Mesenchymal stem cell (in vitro differentiated cells and primary cell): ENCODE data around the gene SLC9A9.

ENCODE experiments used
- DNase-seq: peaks from one replicate; pipeline ENCODE4 v3.0.0-alpha.2; 2013
- H2AFZ ChIP-seq: one replicate; pipeline ENCODE4 v1.6.1; 2013; ENCODE audit warnings: low read depth, mild to moderate bottlenecking, control low read depth, inconsistent platforms, low read length, moderate library complexity
- H2AK5ac ChIP-seq: 2 replicates; pipeline ENCODE4 v1.6.1; 2013; ENCODE audit warnings: low read length, moderate library complexity, mild to moderate bottlenecking, inconsistent platforms; ENCODE audit not compliant: severe bottlenecking
- H2BK120ac ChIP-seq: one replicate; pipeline ENCODE4 v1.6.1; 2013; ENCODE audit warnings: low read depth, mild to moderate bottlenecking, inconsistent platforms, low read length, moderate library complexity
- H2BK12ac ChIP-seq, 2 experiments: one replicate each; pipeline ENCODE4 v1.6.1; 2013; ENCODE audit warnings: inconsistent platforms in 2 of 2, low read length in 2 of 2, mild to moderate bottlenecking in 2 of 2, moderate library complexity in 2 of 2, control low read depth in 1 of 2
- H2BK15ac ChIP-seq: one replicate; pipeline ENCODE4 v1.6.1; 2013; ENCODE audit warnings: mild to moderate bottlenecking, low read depth, inconsistent platforms; ENCODE audit not compliant: poor library complexity, severe bottlenecking
- H2BK5ac ChIP-seq: 2 replicates; pipeline ENCODE4 v1.6.1; 2013; ENCODE audit warnings: low read depth, mild to moderate bottlenecking, low read length, control low read depth, inconsistent platforms; ENCODE audit not compliant: poor library complexity, severe bottlenecking
- H3K14ac ChIP-seq, 2 experiments: one replicate each; pipeline ENCODE4 v1.6.1; 2013; ENCODE audit warnings: inconsistent platforms in 2 of 2, low read length in 2 of 2, control low read depth in 1 of 2, mild to moderate bottlenecking in 1 of 2, moderate library complexity in 1 of 2
- H3K18ac ChIP-seq, 2 experiments: one replicate each; pipeline ENCODE4 v1.6.1; 2013; ENCODE audit warnings: inconsistent platforms in 2 of 2, low read length in 2 of 2, control low read depth in 1 of 2, low read depth in 1 of 2, mild to moderate bottlenecking in 1 of 2
- H3K23ac ChIP-seq, 2 experiments: one replicate each; pipeline ENCODE4 v1.6.1; 2013; ENCODE audit warnings: inconsistent platforms in 2 of 2, low read length in 2 of 2, mild to moderate bottlenecking in 2 of 2, moderate library complexity in 2 of 2, control low read depth in 1 of 2
- H3K27ac ChIP-seq: 2 replicates; pipeline ENCODE4 v1.5.1; 2013; ENCODE audit warnings: mild to moderate bottlenecking, moderate library complexity, low read length, control low read depth, inconsistent platforms; ENCODE audit not compliant: poor library complexity, severe bottlenecking
- H3K27me3 ChIP-seq, 2 experiments: 2 replicates each; pipeline versions ENCODE4 v1.6.1 to v1.7.0; 2013; ENCODE audit warnings: low read length in 2 of 2, mild to moderate bottlenecking in 2 of 2, moderate library complexity in 2 of 2, control low read depth in 1 of 2, inconsistent platforms in 1 of 2; ENCODE audit not compliant: control insufficient read depth in 1 of 2, insufficient read depth in 1 of 2
- H3K36me3 ChIP-seq, 2 experiments: 2 replicates each; pipeline versions ENCODE4 v1.6.1 to v1.7.0; 2013; ENCODE audit warnings: low read length in 2 of 2, control low read depth in 1 of 2, inconsistent platforms in 1 of 2, low read depth in 1 of 2, mild to moderate bottlenecking in 1 of 2; ENCODE audit not compliant: insufficient read depth in 2 of 2, control insufficient read depth in 1 of 2
- H3K4ac ChIP-seq, 2 experiments: one replicate each; pipeline ENCODE4 v1.6.1; 2013; ENCODE audit warnings: inconsistent platforms in 2 of 2, low read length in 2 of 2, mild to moderate bottlenecking in 2 of 2, moderate library complexity in 2 of 2, control low read depth in 1 of 2, low read depth in 1 of 2
- H3K4me1 ChIP-seq: 2 replicates; pipeline ENCODE4 v1.6.1; 2013; ENCODE audit warnings: low read depth, low read length, control low read depth; ENCODE audit not compliant: control insufficient read depth, insufficient read depth
- H3K4me2 ChIP-seq: 2 replicates; pipeline ENCODE4 v1.6.1; 2013; ENCODE audit warnings: low read length, mild to moderate bottlenecking, inconsistent platforms; ENCODE audit not compliant: poor library complexity, severe bottlenecking
- H3K4me3 ChIP-seq, 2 experiments: 2 replicates each; pipeline versions ENCODE4 v1.5.1 to v1.7.0; 2013; ENCODE audit warnings: low read length in 2 of 2, mild to moderate bottlenecking in 2 of 2, control low read depth in 1 of 2, low read depth in 1 of 2; ENCODE audit not compliant: insufficient read depth in 1 of 2
- H3K79me1 ChIP-seq: replicated peaks from 2 replicates; pipeline ENCODE4 v1.6.1; 2013; ENCODE audit warnings: mild to moderate bottlenecking, control low read depth, low read length, inconsistent platforms; ENCODE audit not compliant: poor library complexity, severe bottlenecking
- H3K9ac ChIP-seq: 2 replicates; pipeline ENCODE4 v1.7.0; 2013; ENCODE audit warnings: mild to moderate bottlenecking, low read length, moderate library complexity
- H3K9me3 ChIP-seq: 2 replicates; pipeline ENCODE4 v1.7.0; 2013; ENCODE audit warnings: mild to moderate bottlenecking, low read length; ENCODE audit not compliant: control insufficient read depth
- H4K8ac ChIP-seq: one replicate; pipeline ENCODE4 v1.6.1; 2013; ENCODE audit warnings: inconsistent platforms, mild to moderate bottlenecking, low read length, moderate library complexity
- H4K91ac ChIP-seq: one replicate; pipeline ENCODE4 v1.6.1; 2013; ENCODE audit warnings: mild to moderate bottlenecking, low read length, inconsistent platforms
- WGBS: methylation state at CpG from one replicate; pipeline ENCODE4 v1.1.7; 2013; ENCODE audit warnings: mixed read lengths; 5-methylcytosine and 5-hydroxymethylcytosine counted together

SLC9A9 gene

GRCh38 chr3:143770391-143770790, 77.9 kb downstream of the SLC9A9 start:
- Histone ChIP-seq H3K79me1 (no peaks in the 10 kb centered on the region), H2AFZ (no peak overlapping the region), H3K9me3 (no peaks in the 10 kb centered on the region), H3K4me2 (no peak overlapping the region), H4K8ac (no peak overlapping the region), H2BK120ac (no peak overlapping the region), H3K4me3 (peak overlapping the region in 1 of 2 experiments; percentile 20), H3K36me3 (no peaks in the 10 kb centered on the region), H2BK12ac (no peak overlapping the region), H2AK5ac (no peak overlapping the region), H3K27me3 (no peaks in the 10 kb centered on the region), H3K4ac (no peak overlapping the region), H3K18ac (no peak overlapping the region), H4K91ac (no peak overlapping the region), H2BK5ac (no peak overlapping the region), H3K23ac (no peak overlapping the region), H3K4me1 (no peaks in the 10 kb centered on the region), H3K14ac (no peak overlapping the region), H2BK15ac (no peak overlapping the region), H3K9ac (peak overlapping the region; percentile 44), H3K27ac (no peak overlapping the region)
- WGBS, result 82% methylated on average over 1 of the region's 2 CpGs
- DNase-seq, result peak; percentile 13

DNA sequence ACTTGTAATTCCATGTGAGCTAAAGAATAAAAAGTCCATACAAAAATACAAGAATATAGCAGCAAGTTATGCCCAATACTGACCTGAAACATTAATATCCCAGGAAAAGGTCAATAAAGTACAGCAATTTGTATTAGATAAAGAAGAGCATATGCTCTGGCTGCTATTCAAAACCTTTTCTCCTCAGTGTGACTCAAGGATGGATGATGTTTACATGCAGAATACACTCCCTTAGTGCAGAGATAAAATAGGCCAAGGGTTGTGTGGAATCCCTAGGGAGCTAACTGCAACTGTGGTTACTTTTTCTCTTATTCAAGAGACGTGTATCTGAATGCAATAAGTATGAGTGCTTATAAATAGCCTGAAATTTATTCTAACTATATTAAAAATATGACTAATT, 78.7 kb downstream of the SLC9A9 start:
- Histone ChIP-seq H3K27ac (no peak overlapping the region), H4K91ac (no peak overlapping the region), H3K79me1 (no peaks in the 10 kb centered on the region), H3K27me3 (no peaks in the 10 kb centered on the region), H2BK120ac (no peak overlapping the region), H3K4me1 (no peaks in the 10 kb centered on the region), H3K4ac (no peak overlapping the region), H2BK15ac (no peak overlapping the region), H3K9me3 (no peaks in the 10 kb centered on the region), H3K9ac (peak overlapping the region; percentile 72), H2AFZ (no peak overlapping the region), H2BK5ac (no peak overlapping the region), H4K8ac (no peak overlapping the region), H2BK12ac (no peak overlapping the region), H3K4me3 (peak overlapping the region in 1 of 2 experiments; percentile 20), H2AK5ac (no peak overlapping the region), H3K36me3 (no peaks in the 10 kb centered on the region), H3K4me2 (no peak overlapping the region), H3K23ac (no peak overlapping the region), H3K14ac (no peak overlapping the region), H3K18ac (no peak overlapping the region)
- DNase-seq, result peak; percentile 74
- no CpG with 5 or more reads among the region's 1 CpG for WGBS

GRCh38 chr3:143764840-143765239, 83.4 kb downstream of the SLC9A9 start:
- DNase-seq, result no peak
- Histone ChIP-seq H3K18ac (no peak overlapping the region), H3K23ac (no peak overlapping the region), H3K9me3 (no peaks in the 10 kb centered on the region), H3K9ac (no peak overlapping the region), H3K27me3 (no peaks in the 10 kb centered on the region), H2BK12ac (no peak overlapping the region), H2AFZ (no peak overlapping the region), H3K4me2 (no peak overlapping the region), H4K91ac (no peak overlapping the region), H3K36me3 (no peaks in the 10 kb centered on the region), H3K4me3 (no peak overlapping the region), H4K8ac (no peak overlapping the region), H2BK15ac (no peak overlapping the region), H2AK5ac (no peak overlapping the region), H3K4me1 (no peaks in the 10 kb centered on the region), H2BK5ac (no peak overlapping the region), H3K4ac (no peak overlapping the region), H3K27ac (no peak overlapping the region), H3K14ac (no peak overlapping the region), H2BK120ac (no peak overlapping the region), H3K79me1 (no peaks in the 10 kb centered on the region)
- WGBS, result 97% methylated on average over 1 of the region's 1 CpG

DNA sequence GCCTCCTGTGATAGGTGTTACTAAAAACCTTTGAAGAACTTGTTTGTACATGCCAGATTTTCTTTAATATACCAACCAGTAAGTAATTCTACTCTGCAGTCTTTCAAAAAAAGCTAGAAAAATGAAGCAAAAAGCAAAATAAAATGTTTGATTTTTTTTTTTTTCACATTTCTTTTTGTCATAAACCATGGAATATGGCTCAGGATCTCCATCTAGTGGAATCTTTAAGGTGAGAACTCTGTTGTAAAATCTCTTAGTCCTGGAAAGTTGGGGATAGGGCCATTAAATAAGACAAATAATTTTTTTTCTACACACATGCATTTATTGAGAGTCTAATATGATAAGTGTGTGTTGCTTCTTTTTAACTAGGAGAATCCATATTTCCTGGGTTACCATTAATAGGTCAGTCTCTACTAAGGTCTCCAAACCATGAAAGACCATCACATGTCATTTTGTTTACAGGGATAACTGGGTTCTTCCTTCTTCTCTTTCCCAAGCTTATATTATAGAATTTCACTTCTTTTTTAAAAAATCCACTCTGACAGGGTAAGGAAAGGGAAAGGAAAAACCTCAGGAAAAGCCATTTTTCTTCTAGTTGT, 84.6 kb downstream of the SLC9A9 start:
- Histone ChIP-seq H3K23ac (no peak overlapping the region), H3K9me3 (no peaks in the 10 kb centered on the region), H3K4me1 (no peaks in the 10 kb centered on the region), H3K18ac (no peak overlapping the region), H3K36me3 (no peaks in the 10 kb centered on the region), H2AFZ (no peak overlapping the region), H4K8ac (no peak overlapping the region), H3K4ac (no peak overlapping the region), H2AK5ac (no peak overlapping the region), H3K79me1 (no peaks in the 10 kb centered on the region), H3K4me3 (no peak overlapping the region), H2BK120ac (no peak overlapping the region), H2BK5ac (no peak overlapping the region), H2BK12ac (no peak overlapping the region), H3K9ac (no peak overlapping the region), H3K14ac (no peak overlapping the region), H3K27ac (no peak overlapping the region), H2BK15ac (no peak overlapping the region), H3K27me3 (no peaks in the 10 kb centered on the region), H4K91ac (no peak overlapping the region), H3K4me2 (no peak overlapping the region)
- DNase-seq, result peak; percentile 42
